ENCODE results near the gene L3MBTL4. TPM values are rescaled to one million over a fixed set of nuclear protein-coding genes. Genes with fewer than 3 reads are reported as not detected.
A peak's percentile ranks its signal among the peaks of the same experiment; 100 is the strongest.

Gene L3MBTL4
- total RNA-seq, 6 experiments from 2014 or later, result 8.2 to 16.0 (median 11.3) TPM

DNA sequence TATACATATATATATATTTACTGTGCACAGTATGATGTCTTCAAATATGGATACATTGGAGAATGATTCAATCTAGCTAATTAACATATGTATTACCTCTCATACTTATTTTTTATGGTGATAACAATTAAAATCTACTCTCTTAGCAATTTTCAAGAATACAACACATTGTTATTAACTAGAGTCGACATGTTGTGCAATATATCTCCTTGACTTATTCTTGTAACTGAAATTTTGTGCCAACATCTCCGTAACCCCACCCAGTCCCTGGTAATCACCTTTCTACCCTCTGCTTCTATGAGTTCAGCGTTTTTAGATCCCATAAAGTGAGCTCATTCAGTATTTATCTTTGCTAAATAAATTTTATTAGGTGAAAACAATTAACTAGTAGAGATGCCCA is 303.0 kb downstream of the L3MBTL4 start:
- no peaks in the 10 kb centered on the region for H3K36me3 ChIP-seq
- no peaks in the 10 kb centered on the region for H3K9me3 ChIP-seq
- no peaks in the 10 kb centered on the region for H3K27me3 ChIP-seq
- no peak overlapping the region for H3K4me3 ChIP-seq
- WGBS (ENCODE audit: insufficient coverage, low coverage, low lambda C conversion rate, missing lambda C conversion rate), result 92% methylated on average over 3 of the region's 3 CpGs
- H3K4me1 ChIP-seq, result peaks cover 0 to 21% (median 0%) of the 10 kb centered on the region in 4 donors
- TF ChIP-seq, protein P1, sequence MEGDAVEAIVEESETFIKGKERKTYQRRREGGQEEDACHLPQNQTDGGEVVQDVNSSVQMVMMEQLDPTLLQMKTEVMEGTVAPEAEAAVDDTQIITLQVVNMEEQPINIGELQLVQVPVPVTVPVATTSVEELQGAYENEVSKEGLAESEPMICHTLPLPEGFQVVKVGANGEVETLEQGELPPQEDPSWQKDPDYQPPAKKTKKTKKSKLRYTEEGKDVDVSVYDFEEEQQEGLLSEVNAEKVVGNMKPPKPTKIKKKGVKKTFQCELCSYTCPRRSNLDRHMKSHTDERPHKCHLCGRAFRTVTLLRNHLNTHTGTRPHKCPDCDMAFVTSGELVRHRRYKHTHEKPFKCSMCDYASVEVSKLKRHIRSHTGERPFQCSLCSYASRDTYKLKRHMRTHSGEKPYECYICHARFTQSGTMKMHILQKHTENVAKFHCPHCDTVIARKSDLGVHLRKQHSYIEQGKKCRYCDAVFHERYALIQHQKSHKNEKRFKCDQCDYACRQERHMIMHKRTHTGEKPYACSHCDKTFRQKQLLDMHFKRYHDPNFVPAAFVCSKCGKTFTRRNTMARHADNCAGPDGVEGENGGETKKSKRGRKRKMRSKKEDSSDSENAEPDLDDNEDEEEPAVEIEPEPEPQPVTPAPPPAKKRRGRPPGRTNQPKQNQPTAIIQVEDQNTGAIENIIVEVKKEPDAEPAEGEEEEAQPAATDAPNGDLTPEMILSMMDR (IDR thresholded peaks at IDR 0.05), result no peak
- TF ChIP-seq POLR2A (IDR thresholded peaks at IDR 0.05), result no peak
- H3K27ac ChIP-seq, result no peak overlapping the region
- intact Hi-C loops (cut with DNase I), result no loop called here
- no peak for ATAC-seq
- no peak for DNase-seq

- TF ChIP-seq POLR2A (IDR thresholded peaks at IDR 0.05), result no peak
- TF ChIP-seq, protein P1 (IDR thresholded peaks at IDR 0.05), result no peak
Measured at GRCh38 chr18:6109743-6110142, 305.0 kb downstream of the L3MBTL4 start.

GRCh38 chr18:6107794-6108193 is 306.9 kb downstream of the L3MBTL4 start:
- Histone ChIP-seq H3K27ac (no peak overlapping the region), H3K27me3 (no peaks in the 10 kb centered on the region), H3K4me3 (no peak overlapping the region), H3K36me3 (no peaks in the 10 kb centered on the region), H3K9me3 (no peaks in the 10 kb centered on the region), H3K4me1 (peaks cover 0 to 18% (median 0%) of the 10 kb centered on the region in 4 donors)
- ATAC-seq (peak in 1 of 4 donors; percentile 16), DNase-seq (no peak)
- intact Hi-C loops (cut with DNase I), result no loop called here
- no peak for TF ChIP-seq POLR2A (IDR thresholded peaks at IDR 0.05)
- 49% methylated on average over 4 of the region's 6 CpGs for WGBS (ENCODE audit: insufficient coverage, low coverage, low lambda C conversion rate, missing lambda C conversion rate)

More at GRCh38 chr18:6109743-6110142, 305.0 kb downstream of the L3MBTL4 start:
- peaks cover 0 to 26% (median 0%) of the 10 kb centered on the region in 4 donors for H3K4me1 ChIP-seq
- peak overlapping the region in 1 of 3 donors; percentile 27 for H3K27ac ChIP-seq
- H3K9me3 ChIP-seq, result no peaks in the 10 kb centered on the region
- intact Hi-C loops (cut with DNase I), result no loop called here
- no peak overlapping the region for H3K4me3 ChIP-seq
- DNase-seq (peak; percentile 71 to 80 (median 79)), ATAC-seq (peak; percentile 91 to 99 (median 93))
- H3K36me3 ChIP-seq, result no peaks in the 10 kb centered on the region
- H3K27me3 ChIP-seq, result no peaks in the 10 kb centered on the region
- 36% methylated on average over 6 of the region's 6 CpGs for WGBS (ENCODE audit: insufficient coverage, low coverage, low lambda C conversion rate, missing lambda C conversion rate)

DNA sequence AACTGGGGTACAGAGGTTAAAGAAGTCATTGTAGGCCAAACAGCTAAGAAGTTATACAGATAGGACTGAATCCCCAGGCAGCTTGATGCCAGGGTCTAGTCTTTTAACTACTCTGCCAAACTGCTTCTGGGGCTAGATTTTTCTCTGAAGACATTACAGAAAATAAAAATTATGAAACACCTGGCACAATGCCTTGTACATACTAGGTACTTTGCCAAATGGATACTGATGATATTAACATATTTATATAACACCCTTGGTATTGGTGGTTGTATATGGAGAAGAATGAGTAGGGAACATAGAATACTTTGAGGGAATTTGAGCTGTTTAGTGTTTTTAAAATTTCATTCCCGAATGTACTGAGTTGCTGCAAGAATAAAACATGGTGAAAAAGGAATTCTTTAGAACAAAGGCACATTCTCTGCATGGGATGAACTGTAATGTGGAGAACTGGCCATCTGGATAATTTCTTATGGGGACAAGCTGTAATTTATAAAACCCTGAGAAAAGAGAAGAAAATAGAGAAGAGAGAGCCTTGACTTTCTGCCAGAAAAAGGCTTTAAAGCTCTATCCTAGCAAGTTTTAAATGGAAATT is 308.5 kb downstream of the L3MBTL4 start:
- Histone ChIP-seq H3K9me3 (no peaks in the 10 kb centered on the region), H3K4me3 (no peak overlapping the region), H3K36me3 (no peaks in the 10 kb centered on the region), H3K27ac (no peak overlapping the region), H3K27me3 (no peaks in the 10 kb centered on the region), H3K4me1 (peaks cover 0 to 18% (median 0%) of the 10 kb centered on the region in 4 donors)
- no peak for TF ChIP-seq POLR2A (IDR thresholded peaks at IDR 0.05)
- TF ChIP-seq, protein P1 (IDR thresholded peaks at IDR 0.05), result no peak
- DNase-seq (no peak), ATAC-seq (no peak)
- intact Hi-C loops (cut with DNase I), result no loop called here
- 50% methylated on average over 1 of the region's 1 CpG for WGBS (ENCODE audit: insufficient coverage, low coverage, low lambda C conversion rate, missing lambda C conversion rate)

- Histone ChIP-seq H3K27me3 (no peaks in the 10 kb centered on the region), H3K36me3 (no peaks in the 10 kb centered on the region), H3K9me3 (no peaks in the 10 kb centered on the region), H3K4me3 (no peak overlapping the region), H3K4me1 (peaks cover 0 to 5% (median 0%) of the 10 kb centered on the region in 4 donors), H3K27ac (no peak overlapping the region)
- WGBS (ENCODE audit: insufficient coverage, low coverage, low lambda C conversion rate, missing lambda C conversion rate), result 77% methylated on average over 3 of the region's 3 CpGs
- no peak for TF ChIP-seq POLR2A (IDR thresholded peaks at IDR 0.05)
- TF ChIP-seq, protein P1 (IDR thresholded peaks at IDR 0.05), result no peak
- ATAC-seq (no peak), DNase-seq (no peak)
- intact Hi-C loops (cut with DNase I), result no loop called here
Measured at GRCh38 chr18:6103741-6104140, 311.0 kb downstream of the L3MBTL4 start.
